Endodermal cell (in vitro differentiated cells): ENCODE measurements around the gene GAB3. TPM values are rescaled to one million over a fixed set of nuclear protein-coding genes. Genes with fewer than 3 reads are reported as not detected.

Experiments used
- DNase-seq: peaks from one replicate; pipeline ENCODE4 v3.0.0-alpha.2; 2017
- H3K27ac ChIP-seq: 2 replicates; pipeline ENCODE4 v1.5.1; 2013; ENCODE audit warnings: mild to moderate bottlenecking, low read depth, low read length, moderate library complexity
- H3K27me3 ChIP-seq: 2 replicates; pipeline ENCODE4 v1.6.1; 2013; ENCODE audit warnings: mild to moderate bottlenecking, low read length, moderate library complexity; ENCODE audit not compliant: insufficient read depth, control insufficient read depth, poor library complexity, severe bottlenecking
- H3K36me3 ChIP-seq: 2 replicates; pipeline ENCODE4 v1.7.0; 2013; ENCODE audit warnings: mild to moderate bottlenecking, low read length, moderate library complexity; ENCODE audit not compliant: control insufficient read depth, insufficient read depth
- H3K4me1 ChIP-seq: one replicate; pipeline ENCODE4 v1.7.0; 2013; ENCODE audit warnings: low read length; ENCODE audit not compliant: control insufficient read depth, insufficient read depth
- H3K4me3 ChIP-seq: 2 replicates; pipeline ENCODE4 v1.5.1; 2013; ENCODE audit warnings: mild to moderate bottlenecking, low read length, moderate library complexity
- H3K9ac ChIP-seq: 2 replicates; pipeline ENCODE4 v1.6.1; 2013; ENCODE audit warnings: mild to moderate bottlenecking, low read length, moderate library complexity; ENCODE audit not compliant: poor library complexity, severe bottlenecking; ENCODE audit errors: extremely low read depth
- H3K9me3 ChIP-seq: 2 replicates; pipeline ENCODE4 v1.6.1; 2013; ENCODE audit warnings: mild to moderate bottlenecking, low read length, moderate library complexity; ENCODE audit not compliant: control insufficient read depth
- H3K27ac Mint-ChIP-seq: 2 replicates; pipeline ENCODE4 v1.8.0; 2020; ENCODE audit warnings: mixed read lengths
- H3K27me3 Mint-ChIP-seq: 2 replicates; pipeline ENCODE4 v1.8.0; 2021; ENCODE audit warnings: mild to moderate bottlenecking, mixed read lengths; ENCODE audit not compliant: insufficient read depth
- H3K36me3 Mint-ChIP-seq: 2 replicates; pipeline ENCODE4 v1.8.0; 2020; ENCODE audit warnings: low read depth, mixed read lengths
- H3K4me1 Mint-ChIP-seq: 2 replicates; pipeline ENCODE4 v1.8.0; 2020; ENCODE audit warnings: mixed read lengths
- H3K4me3 Mint-ChIP-seq: 2 replicates; pipeline ENCODE4 v1.8.0; 2020; ENCODE audit warnings: mild to moderate bottlenecking, moderate library complexity, mixed read lengths
- H3K9me3 Mint-ChIP-seq: 2 replicates; pipeline ENCODE4 v1.8.0; 2020; ENCODE audit warnings: mild to moderate bottlenecking, mixed read lengths
- CTCF ChIP-seq: fragments of 200-600 bp; sonication (generic); conservative IDR thresholded peaks from 2 replicates; pipeline ENCODE4 v1.5.0; 2021; ENCODE audit warnings: antibody characterized with exemption, mild to moderate bottlenecking
- WGBS, 2 experiments: methylation state at CpG; one replicate each; pipeline versions ENCODE4 v1.1.5 to v1.1.7; 2013; ENCODE audit warnings: missing lambda C conversion rate in 2 of 2, mixed read lengths in 1 of 2; ENCODE audit not compliant: insufficient coverage in 1 of 2, insufficient read length in 1 of 2; 5-methylcytosine and 5-hydroxymethylcytosine counted together
- total RNA-seq, 2 donors: library from RNA; stranded (reverse); fragmentation: NEBNext Ultra II Directional in 1 of 2; extraction: Animal tissue kit (Norgen Biotek cat#: 25700) in 1 of 2; gene quantifications; 2 replicates in 1 of 2; 3 replicates in 1 of 2; pipeline ENCODE4 v1.2.1, GENCODE V29; 2021

GAB3 gene
- total RNA-seq, 2 donors from 2014 or later: 0.13 to 0.55 TPM

DNA sequence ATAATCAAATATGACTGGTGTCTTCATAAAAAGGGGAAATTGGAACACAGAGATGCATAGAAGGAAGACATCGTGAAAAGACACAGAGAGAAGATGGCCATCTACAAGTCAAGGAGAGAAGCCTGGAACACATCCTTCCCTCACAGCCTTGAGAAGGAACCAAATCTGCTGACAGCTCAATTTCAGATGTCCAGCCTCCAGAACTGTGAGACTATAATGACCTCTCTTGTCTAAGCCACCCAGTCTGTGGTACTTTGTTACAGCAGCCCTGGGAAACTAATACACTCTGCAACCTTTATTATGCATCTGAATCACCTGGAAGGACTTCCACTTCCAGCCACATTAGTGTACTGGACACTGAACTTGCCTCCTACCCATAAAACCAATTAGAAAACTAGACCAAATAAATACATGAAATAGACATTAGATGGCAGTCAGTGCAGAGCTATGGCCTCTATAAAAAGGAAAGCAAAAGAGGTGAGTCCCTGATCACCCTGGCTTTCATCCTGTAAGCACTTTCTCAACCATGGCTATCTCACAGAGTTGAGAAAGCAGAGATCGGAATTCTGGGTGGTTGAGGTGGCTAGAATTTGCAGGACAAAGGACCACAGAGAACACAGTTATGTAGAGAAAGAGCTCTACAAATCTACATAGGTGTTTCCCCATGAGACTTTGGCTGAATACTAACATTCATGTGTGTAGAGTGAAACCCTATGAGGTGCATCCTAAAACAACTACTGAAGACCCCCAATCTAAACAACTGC lies 25.7 kb downstream of the GAB3 start:
- no peak overlapping the region for H3K27ac Mint-ChIP-seq
- no peaks in the 10 kb centered on the region for H3K36me3 ChIP-seq
- no peaks in the 10 kb centered on the region for H3K27me3 ChIP-seq
- no peaks in the 10 kb centered on the region for H3K9me3 ChIP-seq
- no peaks in the 10 kb centered on the region for H3K36me3 Mint-ChIP-seq
- 100% methylated on average over 2 of the region's 2 CpGs; no CpG with 5 or more reads in 1 of the 2 experiments for WGBS, 2 experiments
- no peak for DNase-seq
- peaks cover 63% of the 10 kb centered on the region for H3K9me3 Mint-ChIP-seq
- H3K9ac ChIP-seq: no peak overlapping the region
- no peaks in the 10 kb centered on the region for H3K4me1 ChIP-seq
- no peak for TF ChIP-seq CTCF
- H3K4me3 ChIP-seq: no peak overlapping the region
- no peaks in the 10 kb centered on the region for H3K4me1 Mint-ChIP-seq
- H3K27ac ChIP-seq: no peak overlapping the region
- H3K4me3 Mint-ChIP-seq: no peak overlapping the region
- no peaks in the 10 kb centered on the region for H3K27me3 Mint-ChIP-seq

GRCh38 chrX:154721155-154721554 lies 29.7 kb downstream of the GAB3 start:
- TF ChIP-seq CTCF: no peak
- 100% methylated on average over 2 of the region's 3 CpGs; no CpG with 5 or more reads in 1 of the 2 experiments for WGBS, 2 experiments

DNA sequence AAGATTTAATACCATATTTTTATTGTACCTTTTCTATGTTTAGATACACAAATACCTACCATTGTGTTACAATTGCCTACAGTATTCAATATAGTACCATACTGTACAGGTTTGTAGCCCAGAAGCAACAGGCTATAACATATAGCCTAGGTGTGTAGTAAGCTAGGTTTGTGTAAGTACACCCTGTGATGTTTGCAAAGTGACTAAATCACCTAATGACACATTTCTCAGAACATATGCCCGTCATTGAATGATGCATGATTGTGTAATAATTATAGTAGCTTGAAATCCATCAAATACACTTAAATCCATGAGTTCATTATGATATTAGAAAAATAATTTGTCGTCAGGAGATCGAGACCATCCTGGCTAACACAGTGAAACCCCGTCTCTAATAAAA lies 30.8 kb downstream of the GAB3 start:
- DNase-seq: no peak
- TF ChIP-seq CTCF: no peak
- Histone ChIP-seq H3K4me3 (no peak overlapping the region), H3K27ac (no peak overlapping the region), H3K4me1 (no peaks in the 10 kb centered on the region), H3K27me3 (no peaks in the 10 kb centered on the region), H3K36me3 (no peaks in the 10 kb centered on the region), H3K9me3 (no peaks in the 10 kb centered on the region), H3K9ac (no peak overlapping the region)
- no peaks in the 10 kb centered on the region for H3K4me1 Mint-ChIP-seq
- no peaks in the 10 kb centered on the region for H3K36me3 Mint-ChIP-seq
- no peak overlapping the region for H3K27ac Mint-ChIP-seq
- no peak overlapping the region for H3K4me3 Mint-ChIP-seq
- H3K27me3 Mint-ChIP-seq: no peaks in the 10 kb centered on the region
- H3K9me3 Mint-ChIP-seq: peaks cover 62% of the 10 kb centered on the region
- no CpG with 5 or more reads among the region's 4 CpGs for WGBS, 2 experiments

More at GRCh38 chrX:154721155-154721554, 29.7 kb downstream of the GAB3 start:
- no peak overlapping the region for H3K27ac ChIP-seq
- Mint-ChIP-seq H3K4me3 (no peak overlapping the region), H3K4me1 (no peaks in the 10 kb centered on the region), H3K9me3 (peaks cover 73% of the 10 kb centered on the region), H3K36me3 (no peaks in the 10 kb centered on the region), H3K27me3 (no peaks in the 10 kb centered on the region), H3K27ac (no peak overlapping the region)
- H3K4me1 ChIP-seq: no peaks in the 10 kb centered on the region
- no peak for DNase-seq
- H3K9ac ChIP-seq: no peak overlapping the region
- no peaks in the 10 kb centered on the region for H3K36me3 ChIP-seq
- H3K27me3 ChIP-seq: no peaks in the 10 kb centered on the region
- no peak overlapping the region for H3K4me3 ChIP-seq
- no peaks in the 10 kb centered on the region for H3K9me3 ChIP-seq
